Measurements from ENCODE around the gene ATP11A.

ATP11A gene

GRCh38 chr13:112819816-112820215, 130.0 kb downstream of the ATP11A start:
- DNase-seq (ENCODE audit: low read depth): no peak

GRCh38 chr13:112820318-112820717, 130.5 kb downstream of the ATP11A start:
- DNase-seq (ENCODE audit: low read depth): no peak

- DNase-seq (ENCODE audit: low read depth): no peak
Measured at GRCh38 chr13:112821340-112822055, 131.7 kb downstream of the ATP11A start.

- no peak for DNase-seq (ENCODE audit: low read depth)
Measured at GRCh38 chr13:112822851-112823250, 133.0 kb downstream of the ATP11A start.

GRCh38 chr13:112824429-112824828, 134.6 kb downstream of the ATP11A start:
- DNase-seq (ENCODE audit: low read depth): no peak

GRCh38 chr13:112825071-112825470, 135.2 kb downstream of the ATP11A start:
- DNase-seq (ENCODE audit: low read depth): no peak

DNA sequence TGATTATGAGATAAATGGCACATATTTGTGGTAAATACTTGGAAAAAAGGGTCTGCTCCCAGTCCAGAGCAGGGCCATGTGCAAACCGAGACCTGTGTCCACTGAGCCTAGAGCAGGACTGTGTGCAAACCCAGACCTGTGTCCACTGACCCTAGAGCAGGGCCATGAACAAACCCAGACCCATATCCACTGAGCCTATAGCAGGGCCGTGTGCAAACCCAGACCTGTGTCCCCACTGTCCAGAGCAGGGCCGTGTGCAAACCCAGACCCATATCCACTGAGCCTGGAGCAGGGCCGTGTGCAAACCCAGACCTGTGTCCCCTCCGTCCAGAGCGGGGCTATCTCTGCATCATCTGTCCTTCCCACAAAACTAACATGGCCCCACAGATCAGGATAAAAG, 136.0 kb downstream of the ATP11A start:
- DNase-seq (ENCODE audit: low read depth): no peak

DNA sequence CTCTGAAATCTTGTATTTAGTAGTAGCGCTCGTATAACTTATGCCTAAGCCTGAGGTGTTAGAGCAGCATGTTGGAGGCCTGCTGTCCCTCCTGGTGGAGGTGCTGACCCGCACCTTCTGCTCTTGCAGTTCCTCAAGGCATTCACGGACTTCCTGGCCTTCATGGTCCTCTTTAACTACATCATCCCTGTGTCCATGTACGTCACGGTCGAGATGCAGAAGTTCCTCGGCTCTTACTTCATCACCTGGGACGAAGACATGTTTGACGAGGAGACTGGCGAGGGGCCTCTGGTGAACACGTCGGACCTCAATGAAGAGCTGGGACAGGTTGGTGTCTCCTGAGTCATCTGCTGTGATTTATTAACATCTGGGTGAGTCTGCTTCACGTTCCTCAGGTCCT, 136.7 kb downstream of the ATP11A start:
- no peak for DNase-seq (ENCODE audit: low read depth)

GRCh38 chr13:112828082-112828699, 138.4 kb downstream of the ATP11A start:
- DNase-seq (ENCODE audit: low read depth): no peak

DNA sequence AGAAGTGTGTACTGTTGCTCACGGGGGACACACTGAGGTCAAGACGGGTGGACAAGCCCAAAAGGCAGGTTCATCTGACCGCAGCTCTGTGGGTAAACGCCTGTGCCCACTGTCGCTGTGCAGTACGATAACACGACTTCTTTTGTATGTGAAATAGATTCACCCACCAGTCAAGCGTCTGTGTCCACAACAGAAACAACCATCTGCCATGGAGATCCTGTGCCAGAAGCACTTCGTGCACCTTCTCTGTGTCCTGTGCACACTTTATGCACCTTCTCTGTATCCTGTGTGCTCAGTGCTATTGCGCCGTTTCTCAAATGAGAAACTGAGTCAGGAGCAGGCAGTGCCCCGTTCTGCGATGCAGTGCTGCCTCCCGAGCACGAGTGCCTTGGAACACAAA, 138.9 kb downstream of the ATP11A start:
- no peak for DNase-seq (ENCODE audit: low read depth)

GRCh38 chr13:112831196-112831595, 141.4 kb downstream of the ATP11A start:
- DNase-seq (ENCODE audit: low read depth): no peak

DNA sequence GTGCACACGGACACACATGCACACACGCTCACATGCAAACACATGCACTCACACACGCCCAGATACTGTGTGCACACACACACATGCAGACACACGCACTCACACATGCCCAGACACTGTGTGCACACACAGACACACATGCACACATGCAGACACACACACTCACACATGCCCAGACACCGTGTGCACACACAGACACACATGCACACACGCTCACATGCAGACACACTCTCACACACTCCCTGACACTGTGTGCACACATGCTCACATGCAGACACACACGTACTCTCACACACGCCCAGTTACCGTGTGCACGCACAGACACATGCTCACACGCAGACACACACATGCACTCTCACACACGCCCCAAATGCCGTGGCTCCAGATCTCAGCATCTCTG, 142.0 kb downstream of the ATP11A start:
- DNase-seq (ENCODE audit: low read depth): no peak

DNA sequence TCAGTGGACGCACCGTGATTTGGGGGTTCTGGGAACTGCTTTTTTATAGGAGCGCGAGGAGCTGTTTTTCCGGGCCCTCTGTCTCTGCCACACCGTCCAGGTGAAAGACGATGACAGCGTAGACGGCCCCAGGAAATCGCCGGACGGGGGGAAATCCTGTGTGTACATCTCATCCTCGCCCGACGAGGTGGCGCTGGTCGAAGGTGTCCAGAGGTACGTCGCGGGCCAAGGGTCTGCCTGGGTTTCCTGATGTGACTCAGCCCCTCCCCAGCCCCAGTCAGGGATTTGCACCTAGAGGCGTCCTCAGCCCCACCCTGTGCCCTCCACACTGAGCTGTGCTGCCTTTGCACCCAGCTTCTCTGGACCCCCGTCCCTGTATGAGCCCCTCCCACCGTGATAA, 143.0 kb downstream of the ATP11A start:
- DNase-seq (ENCODE audit: low read depth): no peak

DNA sequence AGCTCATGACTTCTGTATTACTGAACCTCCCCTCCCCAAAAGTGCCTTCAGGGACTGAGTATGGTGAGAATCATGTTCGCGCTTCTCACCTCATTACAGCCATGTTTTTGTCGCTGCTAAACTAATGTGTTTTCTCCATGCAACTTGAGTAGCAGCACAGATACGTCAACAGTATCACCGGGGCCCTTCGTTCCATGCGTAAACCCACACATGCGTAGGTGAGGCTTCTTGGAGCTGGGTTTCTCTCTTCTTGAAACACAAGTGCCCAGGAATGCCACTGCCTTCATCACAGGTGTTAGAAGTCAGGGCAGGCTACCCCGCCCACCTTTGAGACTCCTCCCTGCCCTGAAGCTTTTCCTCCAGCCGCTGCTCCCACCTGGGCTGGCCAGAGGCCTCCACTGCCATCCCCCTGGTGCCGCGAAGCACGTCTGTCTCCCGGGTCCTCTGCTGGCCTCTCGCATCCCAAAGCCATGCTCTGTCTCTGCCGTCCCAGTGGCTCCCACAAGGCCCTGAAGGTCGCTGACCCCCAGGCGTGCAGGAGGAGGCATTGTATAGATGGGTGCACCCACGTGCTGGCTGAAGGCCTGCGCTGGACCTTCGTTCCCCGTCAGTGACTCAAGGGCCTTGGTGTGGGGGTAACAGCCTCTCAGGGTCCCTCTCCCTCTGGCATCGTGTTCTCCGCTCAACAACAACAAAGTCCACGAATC, 143.9 kb downstream of the ATP11A start:
- DNase-seq (ENCODE audit: low read depth): no peak

GRCh38 chr13:112835344-112835743, 145.5 kb downstream of the ATP11A start:
- DNase-seq (ENCODE audit: low read depth): no peak

- DNase-seq (ENCODE audit: low read depth): no peak
Measured at GRCh38 chr13:112835796-112836195, 146.0 kb downstream of the ATP11A start.

DNA sequence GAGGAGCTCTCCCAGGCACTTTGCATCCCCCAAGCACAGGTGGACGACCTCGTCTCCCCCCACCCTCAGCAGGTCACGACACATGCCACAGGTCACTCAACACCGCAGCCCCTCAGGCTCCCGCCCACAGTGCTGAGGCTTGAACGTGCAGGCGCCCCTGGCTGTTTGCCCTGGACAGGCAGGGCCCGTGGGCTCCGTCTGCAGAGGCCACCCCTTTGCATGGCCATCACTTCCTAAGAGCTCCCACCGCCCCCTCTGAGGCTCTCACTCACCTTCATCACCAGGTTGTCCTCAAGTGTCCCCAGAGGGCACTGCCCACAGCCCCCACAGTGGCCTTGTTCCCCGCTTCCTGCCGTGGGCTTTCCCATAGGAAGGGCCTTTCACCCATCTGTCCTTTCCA, 147.1 kb downstream of the ATP11A start:
- no peak for DNase-seq (ENCODE audit: low read depth)

DNA sequence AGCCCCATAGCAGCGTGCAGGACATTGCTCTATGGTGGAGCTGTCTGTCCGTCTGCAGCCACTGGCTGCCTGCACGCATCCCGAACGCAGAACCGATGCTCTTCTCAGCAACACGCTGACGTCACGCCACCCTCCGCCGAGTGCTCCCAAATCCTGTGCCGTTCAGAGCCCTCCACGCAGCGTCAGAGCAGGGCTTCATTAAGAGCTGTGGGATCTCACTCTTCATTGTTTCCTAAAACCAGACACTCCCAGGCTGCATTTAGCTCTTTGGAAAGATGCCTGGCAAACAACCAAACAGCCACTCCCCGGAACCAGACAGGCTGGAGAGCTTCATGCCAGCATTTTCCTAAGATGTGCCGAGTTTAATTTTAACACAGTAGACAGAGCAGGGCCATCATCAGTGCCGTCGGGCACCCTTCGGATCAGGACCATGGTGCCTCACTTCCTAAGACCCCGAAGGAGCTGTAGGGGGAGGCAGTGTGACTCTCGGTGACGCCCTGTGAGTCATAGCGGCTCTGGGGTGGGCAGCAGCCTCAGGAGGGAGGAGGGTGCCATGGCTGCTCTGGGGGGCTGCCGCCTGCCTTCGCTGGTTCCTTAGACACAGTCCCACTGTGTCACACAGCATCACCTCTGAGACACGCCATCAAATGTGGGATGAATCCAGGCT, 147.7 kb downstream of the ATP11A start:
- no peak for DNase-seq (ENCODE audit: low read depth)

DNA sequence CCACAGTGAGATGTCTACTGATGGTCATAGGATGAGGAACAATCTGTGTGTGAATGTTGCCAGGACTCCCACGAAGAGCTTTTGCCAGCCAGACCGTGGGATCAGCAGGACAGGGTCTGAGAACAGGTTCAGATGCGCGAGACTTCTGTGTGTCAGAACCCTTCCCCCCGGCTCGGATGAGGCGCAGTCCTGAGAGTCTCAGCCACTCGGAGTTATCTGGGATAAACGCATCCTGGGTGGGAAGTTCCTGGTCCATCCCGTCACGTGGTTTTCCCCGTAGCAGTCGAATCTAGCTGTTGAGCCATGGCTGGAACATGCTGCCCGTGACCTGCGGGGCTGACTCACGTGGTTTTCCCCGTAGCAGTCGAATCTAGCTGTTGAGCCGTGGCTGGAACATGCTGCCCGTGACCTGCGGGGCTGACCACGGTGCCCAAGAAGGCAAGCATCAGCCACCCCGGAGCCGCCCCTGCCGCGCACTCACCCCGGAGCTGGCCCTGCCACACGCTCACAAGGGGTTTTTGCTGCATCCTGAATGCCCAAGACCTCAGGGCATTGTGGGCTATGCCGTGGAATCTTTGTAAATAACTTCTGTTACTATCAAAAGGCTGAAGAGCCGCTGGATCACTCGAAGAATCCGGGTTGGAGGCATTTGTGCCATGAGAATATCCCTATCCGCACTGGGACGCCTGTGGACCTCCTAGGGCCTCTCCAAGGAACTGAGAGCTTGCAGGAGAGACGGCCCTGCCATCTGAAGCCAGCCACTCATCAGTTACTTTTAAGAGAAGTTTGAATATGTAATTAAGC, 148.4 kb downstream of the ATP11A start:
- DNase-seq (ENCODE audit: low read depth): no peak

- no peak for DNase-seq (ENCODE audit: low read depth)
Measured at GRCh38 chr13:112838842-112839117, 148.9 kb downstream of the ATP11A start.

GRCh38 chr13:112839356-112840105, 149.7 kb downstream of the ATP11A start:
- no peak for DNase-seq (ENCODE audit: low read depth)

All from activated T-cell treated with anti-CD3 and anti-CD28 coated beads for 24 hours (primary cell).